ENCODE measurements around the gene TMEM130.

Gene TMEM130

GRCh38 chr7:98828368-98828767, 41.4 kb downstream of the TMEM130 start:
- in situ Hi-C loops (cut with HindIII; ENCODE audit: low sequenced_read_pairs), result no loop called here
- no peak overlapping the region for H3K4me3 ChIP-seq (ENCODE audit: low read depth, low read length)
- no peak for DNase-seq (ENCODE audit: low read depth, low spot score)
- TF ChIP-seq CTCF (IDR thresholded peaks at IDR 0.05; ENCODE audit: low read depth, low read length), result no peak

GRCh38 chr7:98827258-98827657, 42.6 kb downstream of the TMEM130 start:
- no peak for TF ChIP-seq CTCF (IDR thresholded peaks at IDR 0.05; ENCODE audit: low read depth, low read length)
- in situ Hi-C loops (cut with HindIII; ENCODE audit: low sequenced_read_pairs), result no loop called here
- no peak overlapping the region for H3K4me3 ChIP-seq (ENCODE audit: low read depth, low read length)
- no peak for DNase-seq (ENCODE audit: low read depth, low spot score)

- H3K4me3 ChIP-seq (ENCODE audit: low read depth, low read length), result no peak overlapping the region
- in situ Hi-C loops (cut with HindIII; ENCODE audit: low sequenced_read_pairs), result no loop called here
- no peak for TF ChIP-seq CTCF (IDR thresholded peaks at IDR 0.05; ENCODE audit: low read depth, low read length)
- no peak for DNase-seq (ENCODE audit: low read depth, low spot score)
Measured at GRCh38 chr7:98826811-98827231, 43.0 kb downstream of the TMEM130 start.

- in situ Hi-C loops (cut with HindIII; ENCODE audit: low sequenced_read_pairs), result no loop called here
- no peak overlapping the region for H3K4me3 ChIP-seq (ENCODE audit: low read depth, low read length)
- DNase-seq (ENCODE audit: low read depth, low spot score), result no peak
- no peak for TF ChIP-seq CTCF (IDR thresholded peaks at IDR 0.05; ENCODE audit: low read depth, low read length)
Measured at GRCh38 chr7:98826387-98826786, 43.4 kb downstream of the TMEM130 start.

- no peak for DNase-seq (ENCODE audit: low read depth, low spot score)
- in situ Hi-C loops (cut with HindIII; ENCODE audit: low sequenced_read_pairs), result no loop called here
- no peak for TF ChIP-seq CTCF (IDR thresholded peaks at IDR 0.05; ENCODE audit: low read depth, low read length)
- H3K4me3 ChIP-seq (ENCODE audit: low read depth, low read length), result no peak overlapping the region
Measured at GRCh38 chr7:98823226-98823625, 46.6 kb downstream of the TMEM130 start.

GRCh38 chr7:98821348-98821747, 48.5 kb downstream of the TMEM130 start:
- TF ChIP-seq CTCF (IDR thresholded peaks at IDR 0.05; ENCODE audit: low read depth, low read length), result no peak
- H3K4me3 ChIP-seq (ENCODE audit: low read depth, low read length), result no peak overlapping the region
- DNase-seq (ENCODE audit: low read depth, low spot score), result no peak
- in situ Hi-C loops (cut with HindIII; ENCODE audit: low sequenced_read_pairs), result no loop called here
